Tibial nerve (tissue), 4 donors: ENCODE results near the gene SLC23A2.

ENCODE experiments used
- EP300 ChIP-seq, 2 donors: sonication (generic); formaldehyde crosslinking; IDR thresholded peaks; one replicate each; pipeline ENCODE4 v1.6.1; 2017; ENCODE audit warnings: antibody characterized with exemption in 2 of 2, mild to moderate bottlenecking in 1 of 2
- POLR2A ChIP-seq, 2 donors: fragments of 450-650 bp; IDR thresholded peaks; one replicate each; pipeline ENCODE4 v1.6.1; 2017; ENCODE audit warnings: antibody characterized with exemption in 2 of 2, mild to moderate bottlenecking in 2 of 2, moderate library complexity in 2 of 2
- TF ChIP-seq, protein P1 (sequence below), 5 experiments: fragments of 200-600 bp in 3 of 5; fragments of 450-650 bp in 2 of 5; sonication (generic) in 3 of 5; IDR thresholded peaks; one replicate each; pipeline ENCODE4 v1.5.1; 2016 to 2019; ENCODE audit warnings: antibody characterized with exemption in 5 of 5, mild to moderate bottlenecking in 3 of 5, moderate library complexity in 2 of 5

GRCh38 chr20:4966826-4967751, 34.2 kb downstream of the SLC23A2 start:
- TF ChIP-seq, protein P1, sequence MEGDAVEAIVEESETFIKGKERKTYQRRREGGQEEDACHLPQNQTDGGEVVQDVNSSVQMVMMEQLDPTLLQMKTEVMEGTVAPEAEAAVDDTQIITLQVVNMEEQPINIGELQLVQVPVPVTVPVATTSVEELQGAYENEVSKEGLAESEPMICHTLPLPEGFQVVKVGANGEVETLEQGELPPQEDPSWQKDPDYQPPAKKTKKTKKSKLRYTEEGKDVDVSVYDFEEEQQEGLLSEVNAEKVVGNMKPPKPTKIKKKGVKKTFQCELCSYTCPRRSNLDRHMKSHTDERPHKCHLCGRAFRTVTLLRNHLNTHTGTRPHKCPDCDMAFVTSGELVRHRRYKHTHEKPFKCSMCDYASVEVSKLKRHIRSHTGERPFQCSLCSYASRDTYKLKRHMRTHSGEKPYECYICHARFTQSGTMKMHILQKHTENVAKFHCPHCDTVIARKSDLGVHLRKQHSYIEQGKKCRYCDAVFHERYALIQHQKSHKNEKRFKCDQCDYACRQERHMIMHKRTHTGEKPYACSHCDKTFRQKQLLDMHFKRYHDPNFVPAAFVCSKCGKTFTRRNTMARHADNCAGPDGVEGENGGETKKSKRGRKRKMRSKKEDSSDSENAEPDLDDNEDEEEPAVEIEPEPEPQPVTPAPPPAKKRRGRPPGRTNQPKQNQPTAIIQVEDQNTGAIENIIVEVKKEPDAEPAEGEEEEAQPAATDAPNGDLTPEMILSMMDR (IDR thresholded peaks at IDR 0.05): no peak
- TF ChIP-seq POLR2A (IDR thresholded peaks at IDR 0.05): no peak
- TF ChIP-seq EP300 (IDR thresholded peaks at IDR 0.05): no peak
